Fibroblast of lung (primary cell): Measurements from ENCODE around the gene TSPAN3. TPM values are rescaled to one million over a fixed set of nuclear protein-coding genes. Genes with fewer than 3 reads are reported as not detected.

Source experiments
- DNase-seq, 2 donors: peaks; one replicate each; pipeline versions ENCODE4 v3.0.0 to v3.0.0-alpha.2; 2010; ENCODE audit warnings: low read depth in 2 of 2
- H2AFZ ChIP-seq: 2 replicates; pipeline ENCODE4 v1.5.1; 2012; ENCODE audit warnings: low read length, control low read depth, inconsistent platforms
- H3K27ac ChIP-seq: 2 replicates; pipeline ENCODE4 v1.5.1; 2011; ENCODE audit warnings: low read length, control low read depth; ENCODE audit not compliant: insufficient read depth
- H3K27me3 ChIP-seq: 2 replicates; pipeline ENCODE4 v1.5.1; 2011; ENCODE audit warnings: mild to moderate bottlenecking, low read length; ENCODE audit not compliant: control insufficient read depth, insufficient read depth
- H3K36me3 ChIP-seq: 2 replicates; pipeline ENCODE4 v1.5.1; 2011; ENCODE audit warnings: low read length; ENCODE audit not compliant: control insufficient read depth, insufficient read depth
- H3K4me1 ChIP-seq: 2 replicates; pipeline ENCODE4 v1.5.1; 2011; ENCODE audit warnings: low read length; ENCODE audit not compliant: control insufficient read depth, insufficient read depth; ENCODE audit errors: extremely low read depth
- H3K4me2 ChIP-seq: 2 replicates; pipeline ENCODE4 v1.5.1; 2011; ENCODE audit warnings: low read length, control low read depth; ENCODE audit not compliant: insufficient read depth; ENCODE audit errors: extremely low read depth
- H3K4me3 ChIP-seq, 4 experiments: fragments of 200-600 bp in 1 of 4; sonication (generic) in 1 of 4; replicated peaks in 1 of 4; 2 replicates each; pipeline ENCODE4 v1.5.1; 2011 to 2016; ENCODE audit warnings: low read length in 4 of 4, low read depth in 3 of 4, mild to moderate bottlenecking in 3 of 4, control low read depth in 2 of 4, inconsistent platforms in 1 of 4, mixed read lengths in 1 of 4; ENCODE audit not compliant: insufficient read depth in 1 of 4; ENCODE audit errors: control extremely low read depth in 1 of 4
- H3K79me2 ChIP-seq: 2 replicates; pipeline ENCODE4 v1.5.1; 2012; ENCODE audit warnings: mild to moderate bottlenecking, low read length, inconsistent platforms; ENCODE audit not compliant: control insufficient read depth, insufficient read depth
- H3K9ac ChIP-seq: 2 replicates; pipeline ENCODE4 v1.5.1; 2011; ENCODE audit warnings: mild to moderate bottlenecking, low read length, control low read depth; ENCODE audit not compliant: insufficient read depth
- H3K9me3 ChIP-seq: 2 replicates; pipeline ENCODE4 v1.5.1; 2012; ENCODE audit warnings: low read depth, low read length; ENCODE audit not compliant: control insufficient read depth, insufficient read depth
- H4K20me1 ChIP-seq: 2 replicates; pipeline ENCODE4 v1.5.1; 2011; ENCODE audit warnings: low read length; ENCODE audit not compliant: control insufficient read depth, insufficient read depth; ENCODE audit errors: extremely low read depth
- EZH2 ChIP-seq: IDR thresholded peaks from 2 replicates; pipeline ENCODE4 v1.5.1; 2012; ENCODE audit warnings: low read length, control low read depth, mild to moderate bottlenecking; ENCODE audit errors: missing control alignments
- polyA plus RNA-seq, 2 donors: library from polyadenylated mRNA; depleted of rRNA in 1 of 2; stranded (reverse) in 1 of 2; unstranded in 1 of 2; fragments of >200 nt; gene quantifications; 2 replicates each; pipeline ENCODE4 v1.2.1, GENCODE V29; 2011 to 2012; ENCODE audit warnings: missing spikeins in 1 of 2
- total RNA-seq: library from RNA; depleted of rRNA; stranded (reverse); fragments of >200 nt; gene quantifications from 2 replicates; pipeline ENCODE4 v1.2.1, GENCODE V29; 2014
- TF ChIP-seq, protein P1 (sequence below), 2 donors: IDR thresholded peaks in 1 of 2; conservative IDR thresholded peaks in 1 of 2; 1 replicate in 1 of 2; 2 replicates in 1 of 2; pipeline ENCODE4 v1.5.1; 2011 to 2012; ENCODE audit warnings: low read length in 2 of 2, control low read depth in 1 of 2, inconsistent platforms in 1 of 2, low read depth in 1 of 2, mild to moderate bottlenecking in 1 of 2

Gene TSPAN3
- total and polyA plus RNA-seq, 2 donors (not counting 1 experiment from before 2014, with no cell fraction given): 225 to 472 TPM

DNA sequence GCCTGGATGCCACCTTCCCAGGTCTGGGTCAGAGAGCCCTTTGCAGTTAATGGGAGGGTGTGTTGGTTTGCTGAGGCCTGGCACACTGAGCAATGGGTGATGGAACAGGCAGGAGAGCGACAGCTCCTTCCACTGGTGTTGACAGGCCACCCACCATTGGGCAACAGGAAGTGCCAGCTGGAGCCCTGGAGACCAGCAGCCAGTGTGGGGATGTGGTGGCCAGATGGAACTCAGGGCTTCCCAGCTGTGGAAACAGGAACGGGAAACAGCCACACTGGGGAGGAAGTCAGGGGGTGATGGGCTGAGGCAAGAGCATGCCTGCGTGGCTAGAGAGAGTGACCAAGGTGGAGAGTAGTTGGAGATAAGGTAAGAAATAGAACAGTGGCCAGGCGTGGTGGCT is 66.7 kb downstream of the TSPAN3 start:
- no peaks in the 10 kb centered on the region for H4K20me1 ChIP-seq
- no peak overlapping the region for H2AFZ ChIP-seq
- TF ChIP-seq, protein P1, sequence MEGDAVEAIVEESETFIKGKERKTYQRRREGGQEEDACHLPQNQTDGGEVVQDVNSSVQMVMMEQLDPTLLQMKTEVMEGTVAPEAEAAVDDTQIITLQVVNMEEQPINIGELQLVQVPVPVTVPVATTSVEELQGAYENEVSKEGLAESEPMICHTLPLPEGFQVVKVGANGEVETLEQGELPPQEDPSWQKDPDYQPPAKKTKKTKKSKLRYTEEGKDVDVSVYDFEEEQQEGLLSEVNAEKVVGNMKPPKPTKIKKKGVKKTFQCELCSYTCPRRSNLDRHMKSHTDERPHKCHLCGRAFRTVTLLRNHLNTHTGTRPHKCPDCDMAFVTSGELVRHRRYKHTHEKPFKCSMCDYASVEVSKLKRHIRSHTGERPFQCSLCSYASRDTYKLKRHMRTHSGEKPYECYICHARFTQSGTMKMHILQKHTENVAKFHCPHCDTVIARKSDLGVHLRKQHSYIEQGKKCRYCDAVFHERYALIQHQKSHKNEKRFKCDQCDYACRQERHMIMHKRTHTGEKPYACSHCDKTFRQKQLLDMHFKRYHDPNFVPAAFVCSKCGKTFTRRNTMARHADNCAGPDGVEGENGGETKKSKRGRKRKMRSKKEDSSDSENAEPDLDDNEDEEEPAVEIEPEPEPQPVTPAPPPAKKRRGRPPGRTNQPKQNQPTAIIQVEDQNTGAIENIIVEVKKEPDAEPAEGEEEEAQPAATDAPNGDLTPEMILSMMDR (conservative IDR thresholded peaks at IDR 0.05 in 1 of 2, IDR thresholded peaks at IDR 0.05 in 1 of 2; ENCODE audit: low read depth in 1 of 2, low read length in 2 of 2): no peak
- TF ChIP-seq EZH2: no peak
- no peak overlapping the region for H3K9ac ChIP-seq
- no peaks in the 10 kb centered on the region for H3K79me2 ChIP-seq
- peaks cover 5% of the 10 kb centered on the region for H3K27me3 ChIP-seq
- H3K9me3 ChIP-seq: no peaks in the 10 kb centered on the region
- no peak overlapping the region for H3K27ac ChIP-seq
- H3K4me3 ChIP-seq: no peak overlapping the region
- DNase-seq: no peak
- no peaks in the 10 kb centered on the region for H3K36me3 ChIP-seq
- no peak overlapping the region for H3K4me2 ChIP-seq
- H3K4me1 ChIP-seq: no peaks in the 10 kb centered on the region

DNA sequence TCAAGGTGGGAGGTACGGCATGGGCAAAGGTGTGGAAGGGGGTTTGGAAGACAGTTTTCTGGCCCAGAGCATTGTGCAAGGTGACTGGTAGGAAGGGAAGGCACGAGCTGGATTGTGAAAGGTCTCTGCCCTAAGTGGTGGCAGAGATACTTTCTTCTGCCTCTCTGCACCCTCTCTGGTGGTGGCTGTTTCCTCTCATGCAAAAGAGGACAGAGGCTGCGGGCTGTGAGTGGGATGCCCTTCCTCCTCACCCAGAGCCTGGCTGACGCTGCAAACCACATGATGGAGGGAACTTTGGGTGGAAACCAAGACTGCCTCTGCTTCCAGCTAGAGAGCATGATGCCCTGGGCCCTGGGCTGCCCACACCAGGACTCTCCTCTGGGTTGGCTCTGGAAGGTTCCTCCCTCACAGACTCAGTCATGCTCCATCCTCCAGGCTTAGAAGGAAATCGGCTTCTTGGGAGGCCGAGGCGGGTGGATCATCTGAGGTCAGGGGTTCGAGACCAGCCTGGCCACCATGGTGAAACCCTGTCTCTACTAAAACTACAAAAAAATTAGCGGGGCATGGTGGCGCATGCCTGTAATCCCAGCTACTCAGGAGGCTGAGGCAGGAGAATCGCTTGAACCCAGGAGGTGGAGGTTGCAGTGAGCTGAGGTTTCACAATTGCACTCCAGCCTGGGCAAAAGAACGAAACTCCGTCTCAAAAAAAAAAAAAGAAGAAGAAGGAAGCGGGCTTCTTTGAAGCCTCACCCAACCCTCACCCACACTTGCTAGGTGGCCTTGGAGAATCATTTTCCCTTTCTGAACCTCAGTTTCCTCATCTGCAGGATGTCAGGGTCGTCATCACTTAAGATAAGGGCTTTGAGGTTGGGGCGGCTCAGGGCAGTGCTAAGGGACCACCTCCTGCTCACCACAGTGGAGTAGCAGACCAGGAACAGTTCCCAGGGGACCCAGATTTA is 67.7 kb downstream of the TSPAN3 start:
- Histone ChIP-seq H3K79me2 (no peaks in the 10 kb centered on the region), H3K4me2 (no peak overlapping the region), H3K9ac (no peak overlapping the region), H3K4me1 (no peaks in the 10 kb centered on the region), H3K27me3 (peaks cover 5% of the 10 kb centered on the region), H3K9me3 (no peaks in the 10 kb centered on the region), H2AFZ (no peak overlapping the region), H4K20me1 (no peaks in the 10 kb centered on the region), H3K27ac (no peak overlapping the region), H3K36me3 (no peaks in the 10 kb centered on the region), H3K4me3 (no peak overlapping the region)
- no peak for DNase-seq
- TF ChIP-seq EZH2: no peak
- TF ChIP-seq, protein P1 (conservative IDR thresholded peaks at IDR 0.05 in 1 of 2, IDR thresholded peaks at IDR 0.05 in 1 of 2; ENCODE audit: low read depth in 1 of 2, low read length in 2 of 2): no peak

DNA sequence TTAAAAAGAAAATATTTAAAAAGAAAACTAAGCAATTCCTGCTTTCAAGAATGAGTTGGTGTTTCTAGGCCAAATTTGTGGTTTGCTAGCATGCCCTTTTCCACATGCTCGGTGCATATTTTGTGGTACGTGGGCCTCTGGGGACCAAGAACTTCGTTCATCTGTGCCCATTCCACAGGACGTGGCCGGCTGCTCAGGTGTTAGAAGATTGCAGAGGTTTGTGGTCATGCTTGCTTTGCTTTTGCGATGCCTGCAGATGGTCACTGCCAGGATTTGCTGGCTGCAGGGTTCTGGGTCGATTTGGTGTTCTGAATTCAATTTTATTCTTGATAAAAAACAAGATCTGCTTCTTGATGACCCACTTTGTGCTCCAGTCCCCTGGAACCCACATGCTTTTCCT is 68.5 kb downstream of the TSPAN3 start:
- H3K9ac ChIP-seq: no peak overlapping the region
- TF ChIP-seq, protein P1 (conservative IDR thresholded peaks at IDR 0.05 in 1 of 2, IDR thresholded peaks at IDR 0.05 in 1 of 2; ENCODE audit: low read depth in 1 of 2, low read length in 2 of 2): no peak
- no peak for TF ChIP-seq EZH2
- H4K20me1 ChIP-seq: no peaks in the 10 kb centered on the region
- H3K9me3 ChIP-seq: no peaks in the 10 kb centered on the region
- H3K79me2 ChIP-seq: no peaks in the 10 kb centered on the region
- H3K4me2 ChIP-seq: no peak overlapping the region
- peak in 1 of 2 donors; percentile 24 for DNase-seq
- no peak overlapping the region for H3K4me3 ChIP-seq
- H3K36me3 ChIP-seq: no peaks in the 10 kb centered on the region
- H2AFZ ChIP-seq: no peak overlapping the region
- no peaks in the 10 kb centered on the region for H3K4me1 ChIP-seq
- peaks cover 5% of the 10 kb centered on the region for H3K27me3 ChIP-seq
- H3K27ac ChIP-seq: no peak overlapping the region
